ENCODE measurements around the gene IQCM. TPM values are rescaled to one million over a fixed set of nuclear protein-coding genes. Genes with fewer than 3 reads are reported as not detected.

Gene IQCM
- total RNA-seq, 1 experiment from 2014 or later, result not detected

DNA sequence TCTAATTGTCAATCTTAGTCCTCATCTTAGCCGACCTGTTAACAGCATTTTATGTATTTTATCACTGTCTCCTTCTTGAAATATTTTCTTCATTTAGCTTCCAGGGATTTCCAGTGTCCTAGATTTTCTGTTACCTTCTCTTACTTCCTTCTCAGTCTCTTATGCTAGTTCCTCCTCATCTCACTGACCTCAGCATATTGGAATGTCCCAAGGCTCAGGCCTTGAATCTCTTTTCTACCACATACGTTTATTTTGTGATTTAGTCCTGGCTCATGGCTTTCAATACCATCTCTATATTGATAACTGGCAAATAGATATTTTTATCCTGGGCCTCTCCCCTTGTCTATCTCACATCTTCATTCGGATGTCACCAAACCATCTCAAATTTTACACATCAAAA lies 61.1 kb downstream of the IQCM start:
- no TSS peak for BruUV-seq (replicated peaks)
- no peaks in the 10 kb centered on the region for H3K36me3 ChIP-seq (ENCODE audit: control insufficient read depth, insufficient read depth, low read length)
- no peak overlapping the region for H3K27ac Mint-ChIP-seq (ENCODE audit: unreplicated experiment)
- CTCF ChIA-PET, result no interaction called here
- peaks cover 16% of the 10 kb centered on the region for H3K4me1 Mint-ChIP-seq (ENCODE audit: low read depth, unreplicated experiment)
- no peaks in the 10 kb centered on the region for H3K27me3 Mint-ChIP-seq (ENCODE audit: insufficient read depth, unreplicated experiment)
- no peaks in the 10 kb centered on the region for H3K9me3 Mint-ChIP-seq (ENCODE audit: unreplicated experiment)
- no peaks in the 10 kb centered on the region for H3K36me3 Mint-ChIP-seq (ENCODE audit: insufficient read depth, unreplicated experiment)
- TF ChIP-seq, protein P1, sequence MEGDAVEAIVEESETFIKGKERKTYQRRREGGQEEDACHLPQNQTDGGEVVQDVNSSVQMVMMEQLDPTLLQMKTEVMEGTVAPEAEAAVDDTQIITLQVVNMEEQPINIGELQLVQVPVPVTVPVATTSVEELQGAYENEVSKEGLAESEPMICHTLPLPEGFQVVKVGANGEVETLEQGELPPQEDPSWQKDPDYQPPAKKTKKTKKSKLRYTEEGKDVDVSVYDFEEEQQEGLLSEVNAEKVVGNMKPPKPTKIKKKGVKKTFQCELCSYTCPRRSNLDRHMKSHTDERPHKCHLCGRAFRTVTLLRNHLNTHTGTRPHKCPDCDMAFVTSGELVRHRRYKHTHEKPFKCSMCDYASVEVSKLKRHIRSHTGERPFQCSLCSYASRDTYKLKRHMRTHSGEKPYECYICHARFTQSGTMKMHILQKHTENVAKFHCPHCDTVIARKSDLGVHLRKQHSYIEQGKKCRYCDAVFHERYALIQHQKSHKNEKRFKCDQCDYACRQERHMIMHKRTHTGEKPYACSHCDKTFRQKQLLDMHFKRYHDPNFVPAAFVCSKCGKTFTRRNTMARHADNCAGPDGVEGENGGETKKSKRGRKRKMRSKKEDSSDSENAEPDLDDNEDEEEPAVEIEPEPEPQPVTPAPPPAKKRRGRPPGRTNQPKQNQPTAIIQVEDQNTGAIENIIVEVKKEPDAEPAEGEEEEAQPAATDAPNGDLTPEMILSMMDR (IDR thresholded peaks at IDR 0.05; ENCODE audit: insufficient read depth in 1 of 2, low read depth in 1 of 2, low read length in 1 of 2, severe bottlenecking in 1 of 2, unreplicated experiment in 1 of 2), result no peak
- no peak overlapping the region for H3K4me3 Mint-ChIP-seq (ENCODE audit: unreplicated experiment)
- no peak overlapping the region for H3K4me3 ChIP-seq (ENCODE audit: low read depth, low read length)
- no peak for DNase-seq
- no peaks in the 10 kb centered on the region for H3K9me3 ChIP-seq
- POLR2A ChIA-PET, result no interaction called here
- H3K27me3 ChIP-seq (replicated peaks; ENCODE audit: control insufficient read depth, insufficient read depth, low read length), result no peaks in the 10 kb centered on the region
- H3K4me1 ChIP-seq, result peaks cover 9% of the 10 kb centered on the region
- intact Hi-C loops (cut with micrococcal nuclease; ENCODE audit: unreplicated experiment), result no loop called here

DNA sequence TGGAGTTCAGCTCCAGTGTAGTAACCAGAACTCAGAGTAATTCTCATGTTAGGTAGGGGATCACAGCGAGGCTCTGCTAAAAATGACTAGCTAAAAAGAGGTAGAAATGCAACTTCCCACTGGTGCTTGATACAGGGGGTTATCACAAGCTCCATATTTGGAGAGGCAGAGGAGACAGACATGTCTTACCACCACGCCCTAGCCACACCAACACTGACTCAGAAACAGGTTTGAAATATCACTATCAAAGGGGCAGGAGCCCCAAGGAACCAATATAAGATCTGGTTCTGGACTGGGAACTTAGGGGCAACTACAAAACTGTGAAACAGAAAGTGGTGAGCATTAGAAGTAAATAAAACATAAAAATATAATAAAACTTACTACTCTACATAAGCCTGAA lies 62.9 kb downstream of the IQCM start:
- Mint-ChIP-seq H3K36me3 (ENCODE audit: insufficient read depth, unreplicated experiment) (no peaks in the 10 kb centered on the region), H3K27me3 (ENCODE audit: insufficient read depth, unreplicated experiment) (no peaks in the 10 kb centered on the region), H3K4me1 (ENCODE audit: low read depth, unreplicated experiment) (peaks cover 16% of the 10 kb centered on the region), H3K4me3 (ENCODE audit: unreplicated experiment) (no peak overlapping the region), H3K27ac (ENCODE audit: unreplicated experiment) (no peak overlapping the region), H3K9me3 (ENCODE audit: unreplicated experiment) (no peaks in the 10 kb centered on the region)
- no peaks in the 10 kb centered on the region for H3K9me3 ChIP-seq
- TF ChIP-seq, protein P1 (IDR thresholded peaks at IDR 0.05; ENCODE audit: insufficient read depth in 1 of 2, low read depth in 1 of 2, low read length in 1 of 2, severe bottlenecking in 1 of 2, unreplicated experiment in 1 of 2), result no peak
- H3K36me3 ChIP-seq (ENCODE audit: control insufficient read depth, insufficient read depth, low read length), result no peaks in the 10 kb centered on the region
- ChIA-PET CTCF (no interaction called here), POLR2A (no interaction called here)
- BruUV-seq (replicated peaks), result no TSS peak
- peaks cover 9% of the 10 kb centered on the region for H3K4me1 ChIP-seq
- no peaks in the 10 kb centered on the region for H3K27me3 ChIP-seq (replicated peaks; ENCODE audit: control insufficient read depth, insufficient read depth, low read length)
- no peak for DNase-seq
- intact Hi-C loops (cut with micrococcal nuclease; ENCODE audit: unreplicated experiment), result no loop called here
- no peak overlapping the region for H3K4me3 ChIP-seq (ENCODE audit: low read depth, low read length)

DNA sequence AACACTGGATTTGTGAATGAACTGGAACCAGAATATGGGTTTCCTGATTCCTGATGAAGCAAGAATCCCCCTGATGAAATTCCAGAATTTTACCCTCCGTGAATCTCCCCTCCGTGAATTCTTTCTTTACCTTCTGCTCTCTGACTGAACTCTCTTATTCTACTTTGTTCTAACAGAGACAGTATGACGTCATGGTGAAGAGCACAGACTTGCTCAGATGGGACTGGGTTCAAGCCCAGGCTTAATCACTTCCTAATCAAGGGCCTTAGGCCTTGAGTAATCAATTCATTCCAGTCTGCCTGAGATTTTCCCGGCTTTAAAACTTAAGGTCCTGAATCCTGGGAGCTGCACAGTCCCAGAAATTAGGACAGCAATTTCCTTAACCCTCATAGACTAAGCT lies 64.5 kb downstream of the IQCM start:
- no peak overlapping the region for H3K4me3 ChIP-seq (ENCODE audit: low read depth, low read length)
- POLR2A ChIA-PET, result no interaction called here
- CTCF ChIA-PET, result no interaction called here
- no peaks in the 10 kb centered on the region for H3K27me3 Mint-ChIP-seq (ENCODE audit: insufficient read depth, unreplicated experiment)
- TF ChIP-seq, protein P1 (IDR thresholded peaks at IDR 0.05; ENCODE audit: insufficient read depth in 1 of 2, low read depth in 1 of 2, low read length in 1 of 2, severe bottlenecking in 1 of 2, unreplicated experiment in 1 of 2), result no peak
- peaks cover 22% of the 10 kb centered on the region for H3K4me1 Mint-ChIP-seq (ENCODE audit: low read depth, unreplicated experiment)
- intact Hi-C loops (cut with micrococcal nuclease; ENCODE audit: unreplicated experiment), result no loop called here
- H3K9me3 ChIP-seq, result no peaks in the 10 kb centered on the region
- peaks cover 11% of the 10 kb centered on the region for H3K4me1 ChIP-seq
- no peak overlapping the region for H3K4me3 Mint-ChIP-seq (ENCODE audit: unreplicated experiment)
- no peaks in the 10 kb centered on the region for H3K36me3 ChIP-seq (ENCODE audit: control insufficient read depth, insufficient read depth, low read length)
- no peak for DNase-seq
- BruUV-seq (replicated peaks), result no TSS peak
- no peaks in the 10 kb centered on the region for H3K27me3 ChIP-seq (replicated peaks; ENCODE audit: control insufficient read depth, insufficient read depth, low read length)
- H3K27ac Mint-ChIP-seq (ENCODE audit: unreplicated experiment), result no peak overlapping the region
- no peaks in the 10 kb centered on the region for H3K36me3 Mint-ChIP-seq (ENCODE audit: insufficient read depth, unreplicated experiment)
- peaks cover 6% of the 10 kb centered on the region for H3K9me3 Mint-ChIP-seq (ENCODE audit: unreplicated experiment)

Data from Caco-2 (cell line).